A549 (cell line): ENCODE measurements around the gene MTAP. TPM values are rescaled to one million over a fixed set of nuclear protein-coding genes. Genes with fewer than 3 reads are reported as not detected.
"Not testable (repeated sequence)": the region's sequence is repeated elsewhere in the genome, so short reads cannot be mapped to it uniquely, and the experiment has no call there.

Source experiments
- ATAC-seq, 2 experiments: fragments of 200-7000 bp in 1 of 2; fragments of >200 bp in 1 of 2; cut with Nextera tagmentation in 1 of 2; cut with Tn5 transposase in 1 of 2; 3 replicates each; pipeline versions ENCODE4 v1.8.0 to v1.9.1; 2018 to 2020; ENCODE audit warnings: mild to moderate bottlenecking in 1 of 2, moderate library complexity in 1 of 2
- CTCF ChIA-PET: fragments of 300-600 bp; sonication (Branson Sonifier 250); formaldehyde crosslinking; extraction: SDS; loops from one replicate; lab custom pipeline; 2021; ENCODE audit warnings: antibody characterized with exemption, inconsistent platforms; lab: Yijun Ruan, JAX
- POLR2A ChIA-PET: fragments of 350-600 bp; formaldehyde crosslinking; extraction: SDS; loops from one replicate; lab custom pipeline; 2021; ENCODE audit warnings: antibody characterized with exemption, inconsistent platforms; lab: Yijun Ruan, JAX
- DNase-seq, 2 experiments: peaks; one replicate each; pipeline versions ENCODE4 v3.0.0 to v3.0.0-alpha.2; 2011 to 2016; ENCODE audit warnings: low read depth in 1 of 2, low spot score in 1 of 2
- FAIRE-seq: peaks from 2 replicates; lab custom pipeline; 2011; peaks lifted over from hg19 to GRCh38; lab: Jason Lieb, UNC
- H3K27ac ChIP-seq, 2 experiments: fragments of >200 bp; sonication (Bioruptor Twin); formaldehyde crosslinking; 3 replicates each; pipeline ENCODE4 v1.5.1; 2016 to 2017
- H3K4me1 ChIP-seq: fragments of >200 bp; sonication (Bioruptor Twin); formaldehyde crosslinking; 3 replicates; pipeline ENCODE4 v1.6.1; 2016
- H3K4me2 ChIP-seq: fragments of >200 bp; sonication (Bioruptor Twin); formaldehyde crosslinking; 3 replicates; pipeline ENCODE4 v1.6.1; 2016
- H3K4me3 ChIP-seq: fragments of >200 bp; sonication (Bioruptor Twin); formaldehyde crosslinking; 3 replicates; pipeline ENCODE4 v1.5.1; 2016
- H3K9me3 ChIP-seq: fragments of >200 bp; sonication (Bioruptor Twin); formaldehyde crosslinking; 3 replicates; pipeline ENCODE4 v1.6.1; 2016
- ATOH8 ChIP-seq: fragments of 250-450 bp; sonication (Bioruptor Pico); IDR thresholded peaks from 2 replicates; pipeline ENCODE4 v1.5.0; 2020; ENCODE audit warnings: low read depth, mild to moderate bottlenecking, moderate library complexity
- CEBPB ChIP-seq, 2 experiments: fragments of >200 bp in 1 of 2; sonication (Bioruptor Twin) in 1 of 2; formaldehyde crosslinking in 1 of 2; IDR thresholded peaks; 2 replicates each; pipeline ENCODE4 v1.6.1; 2012 to 2016
- CHD2 ChIP-seq: fragments of 150-350 bp; IDR thresholded peaks from 2 replicates; pipeline ENCODE4 v1.6.1; 2014; ENCODE audit warnings: low read length; ENCODE audit not compliant: partially characterized antibody
- CHD4 ChIP-seq: fragments of 200-600 bp; sonication (generic); IDR thresholded peaks from 2 replicates; pipeline ENCODE4 v1.6.1; 2016; ENCODE audit warnings: antibody characterized with exemption, mild to moderate bottlenecking, borderline replicate concordance
- CTCF ChIP-seq: fragments of >200 bp; sonication (Bioruptor Twin); formaldehyde crosslinking; IDR thresholded peaks from 3 replicates; pipeline ENCODE4 v1.5.1; 2016
- E2F6 ChIP-seq: IDR thresholded peaks from 2 replicates; pipeline ENCODE4 v1.6.1; 2012; ENCODE audit warnings: low read depth, borderline replicate concordance
- EHMT2 ChIP-seq: fragments of 200-600 bp; sonication (generic); IDR thresholded peaks from 2 replicates; pipeline ENCODE4 v1.6.1; 2016; ENCODE audit warnings: antibody characterized with exemption, low read depth, mild to moderate bottlenecking, moderate library complexity
- ESRRA ChIP-seq: fragments of 150-350 bp; IDR thresholded peaks from 2 replicates; pipeline ENCODE4 v1.6.1; 2014; ENCODE audit warnings: mild to moderate bottlenecking, low read length, borderline replicate concordance
- FOSB ChIP-seq: fragments of 250-450 bp; sonication (Bioruptor Pico); IDR thresholded peaks from 2 replicates; pipeline ENCODE4 v1.5.0; 2020; ENCODE audit warnings: mild to moderate bottlenecking, moderate library complexity
- FOXS1 ChIP-seq: fragments of 250-450 bp; sonication (Bioruptor Pico); IDR thresholded peaks from 2 replicates; pipeline ENCODE4 v1.5.0; 2020; ENCODE audit warnings: mild to moderate bottlenecking, moderate library complexity
- GATA3 ChIP-seq: IDR thresholded peaks from 2 replicates; pipeline ENCODE4 v1.6.1; 2012; ENCODE audit warnings: borderline replicate concordance
- KDM5A ChIP-seq: fragments of 200-600 bp; sonication (generic); IDR thresholded peaks from 2 replicates; pipeline ENCODE4 v1.6.1; 2016; ENCODE audit warnings: antibody characterized with exemption, mild to moderate bottlenecking
- MAFK ChIP-seq: fragments of 450-650 bp; IDR thresholded peaks from 2 replicates; pipeline ENCODE4 v1.6.1; 2014; ENCODE audit not compliant: partially characterized antibody
- MAX ChIP-seq: IDR thresholded peaks from 2 replicates; pipeline ENCODE4 v1.6.1; 2012
- MYC ChIP-seq: IDR thresholded peaks from 2 replicates; pipeline ENCODE4 v1.6.1; 2012; ENCODE audit warnings: mild to moderate bottlenecking, inconsistent platforms, low read length, improper control_type of control experiment, borderline replicate concordance
- NPAS2 ChIP-seq: fragments of 250-450 bp; sonication (Bioruptor Pico); IDR thresholded peaks from 2 replicates; pipeline ENCODE4 v1.8.0; 2022; ENCODE audit warnings: mild to moderate bottlenecking, moderate library complexity, borderline replicate concordance
- NR3C1 ChIP-seq: fragments of >200 bp; sonication (Bioruptor Twin); formaldehyde crosslinking; IDR thresholded peaks from 3 replicates; pipeline ENCODE4 v1.6.1; 2017
- PBX3 ChIP-seq: IDR thresholded peaks from 2 replicates; pipeline ENCODE4 v1.6.1; 2012
- PHF8 ChIP-seq: fragments of 200-600 bp; sonication (generic); IDR thresholded peaks from 2 replicates; pipeline ENCODE4 v1.6.1; 2016; ENCODE audit warnings: low read depth, mild to moderate bottlenecking, antibody characterized with exemption, moderate library complexity, borderline replicate concordance
- RCOR1 ChIP-seq: fragments of 150-350 bp; IDR thresholded peaks from 2 replicates; pipeline ENCODE4 v1.6.1; 2014; ENCODE audit warnings: antibody characterized with exemption, low read length, low read depth
- REST ChIP-seq: fragments of 200-600 bp; sonication (generic); IDR thresholded peaks from 2 replicates; pipeline ENCODE4 v1.6.1; 2016; ENCODE audit warnings: antibody characterized with exemption, mild to moderate bottlenecking, moderate library complexity
- RNF2 ChIP-seq: fragments of 200-600 bp; sonication (generic); IDR thresholded peaks from 2 replicates; pipeline ENCODE4 v1.6.1; 2016; ENCODE audit warnings: low read depth, mild to moderate bottlenecking, antibody characterized with exemption, moderate library complexity, borderline replicate concordance
- TP53 ChIP-seq: fragments of 250-450 bp; sonication (Bioruptor Pico); IDR thresholded peaks from 2 replicates; pipeline ENCODE4 v1.5.0; 2021; ENCODE audit warnings: mild to moderate bottlenecking, moderate library complexity
- ZC3H11A ChIP-seq: fragments of 450-650 bp; IDR thresholded peaks from 2 replicates; pipeline ENCODE4 v1.6.1; 2014; ENCODE audit warnings: antibody characterized with exemption, mild to moderate bottlenecking
- ZFP36 ChIP-seq: fragments of 450-650 bp; IDR thresholded peaks from 2 replicates; pipeline ENCODE4 v1.6.1; 2014; ENCODE audit warnings: borderline replicate concordance; ENCODE audit not compliant: partially characterized antibody
- ZNF302 ChIP-seq: fragments of 250-450 bp; sonication (Bioruptor Pico); IDR thresholded peaks from 2 replicates; pipeline ENCODE4 v1.9.0; 2021; ENCODE audit warnings: inconsistent platforms, mild to moderate bottlenecking, moderate library complexity
- WGBS: methylation state at CpG from one replicate; pipeline ENCODE4 v1.1.6; 2017; ENCODE audit errors: missing lambda C conversion rate; 5-methylcytosine and 5-hydroxymethylcytosine counted together
- polyA plus RNA-seq, 4 experiments: library from polyadenylated mRNA; depleted of rRNA in 3 of 4; stranded (reverse); fragments of >200 nt; fragmentation: RNase III in 1 of 4; extraction: RNeasy Plus Mini Kit Qiagen cat#74134 plus additional on column Dnase treatment in 1 of 4; gene quantifications; 2 replicates in 3 of 4; 3 replicates in 1 of 4; pipeline ENCODE4 v1.2.3, GENCODE V29; 2011 to 2017

The MTAP gene
- polyA plus RNA-seq, 2 of the 4 experiments (the other 2 are of a cell fraction), result 4.1 to 35.6 TPM

GRCh38 chr9:21958833-21959232, 156.4 kb downstream of the MTAP start:
- FAIRE-seq, result no peak
- WGBS, result no CpG with 5 or more reads among the region's 2 CpGs
- Histone ChIP-seq H3K9me3 (no peaks in the 10 kb centered on the region), H3K4me2 (no peak overlapping the region), H3K4me3 (no peak overlapping the region), H3K27ac (no peak overlapping the region), H3K4me1 (no peaks in the 10 kb centered on the region)
- DNase-seq, result no peak
- POLR2A ChIA-PET, result no interaction called here
- ATAC-seq, result no peak
- TF ChIP-seq E2F6, result no peak
- no peak for TF ChIP-seq PBX3
- TF ChIP-seq ESRRA, result no peak
- no peak for TF ChIP-seq CTCF
- TF ChIP-seq PHF8, result no peak
- TF ChIP-seq ZNF302 (CRISPR knock-in tag), result no peak
- no peak for TF ChIP-seq KDM5A
- TF ChIP-seq ZFP36, result no peak
- no peak for TF ChIP-seq EHMT2
- TF ChIP-seq CHD2, result no peak
- TF ChIP-seq ATOH8, result no peak
- no peak for TF ChIP-seq FOSB (CRISPR knock-in tag)
- no peak for TF ChIP-seq RCOR1
- CTCF ChIA-PET, result no interaction called here

- H3K9me3 ChIP-seq, POLR2A ChIA-PET, FAIRE-seq, CTCF ChIA-PET, H3K4me2 ChIP-seq, ATAC-seq, H3K4me3 ChIP-seq, H3K27ac ChIP-seq, H3K4me1 ChIP-seq, DNase-seq: not testable (repeated sequence)
- WGBS, result no CpG with 5 or more reads among the region's 33 CpGs
Measured at GRCh38 chr9:21959268-21959667, 156.8 kb downstream of the MTAP start.

- FAIRE-seq, result no peak
- H3K4me1 ChIP-seq, result no peaks in the 10 kb centered on the region
- ATAC-seq, result no peak
- DNase-seq, result no peak
- CTCF ChIA-PET, result no interaction called here
- no peak overlapping the region for H3K4me3 ChIP-seq
- TF ChIP-seq NPAS2 (CRISPR knock-in tag) (no peak), FOSB (CRISPR knock-in tag) (no peak), MAX (no peak), CHD2 (no peak), NR3C1 (no peak), RCOR1 (no peak), E2F6 (no peak), FOXS1 (CRISPR knock-in tag) (no peak), RNF2 (no peak), CEBPB (IDR thresholded peaks at IDR 0.05) (no peak), MAFK (no peak), ZC3H11A (no peak), TP53 (no peak), GATA3 (no peak), MYC (no peak), REST (no peak), CHD4 (no peak)
- H3K27ac ChIP-seq, result no peak overlapping the region
- POLR2A ChIA-PET, result no interaction called here
- H3K4me2 ChIP-seq, result no peak overlapping the region
- WGBS, result no CpG with 5 or more reads among the region's 2 CpGs
- no peaks in the 10 kb centered on the region for H3K9me3 ChIP-seq
Measured at GRCh38 chr9:21961569-21961968, 159.1 kb downstream of the MTAP start.
